Mesodermal cell (in vitro differentiated cells): ENCODE measurements around the gene PHLDB3.

Experiments
- H3K27ac ChIP-seq: 2 replicates; pipeline ENCODE4 v1.7.0; 2013; ENCODE audit warnings: mild to moderate bottlenecking, low read depth, low read length, moderate library complexity; ENCODE audit not compliant: severe bottlenecking
- H3K36me3 ChIP-seq: 2 replicates; pipeline ENCODE4 v1.7.1; 2013; ENCODE audit warnings: mild to moderate bottlenecking, low read length, moderate library complexity; ENCODE audit not compliant: control insufficient read depth, insufficient read depth
- H3K4me1 ChIP-seq: one replicate; pipeline ENCODE4 v1.7.1; 2013; ENCODE audit warnings: mild to moderate bottlenecking, low read length; ENCODE audit not compliant: insufficient read depth, control insufficient read depth, poor library complexity, severe bottlenecking
- H3K4me3 ChIP-seq: 2 replicates; pipeline ENCODE4 v1.7.0; 2013; ENCODE audit warnings: low read length, control low read depth, mild to moderate bottlenecking; ENCODE audit not compliant: insufficient read depth, poor library complexity, severe bottlenecking; ENCODE audit errors: extremely low read depth
- H3K9me3 ChIP-seq: 2 replicates; pipeline ENCODE4 v1.7.1; 2013; ENCODE audit warnings: mild to moderate bottlenecking, low read length, moderate library complexity; ENCODE audit not compliant: control insufficient read depth
- WGBS, 2 experiments: methylation state at CpG; one replicate each; pipeline ENCODE4 v1.1.5; 2013; ENCODE audit warnings: missing lambda C conversion rate in 2 of 2; ENCODE audit not compliant: insufficient coverage in 2 of 2; 5-methylcytosine and 5-hydroxymethylcytosine counted together

PHLDB3 gene

GRCh38 chr19:43510713-43511112 is 6.2 kb upstream of the PHLDB3 start:
- Histone ChIP-seq H3K36me3 (peaks cover 46% of the 10 kb centered on the region), H3K4me1 (no peaks in the 10 kb centered on the region), H3K27ac (no peak overlapping the region), H3K9me3 (no peaks in the 10 kb centered on the region), H3K4me3 (no peak overlapping the region)
- WGBS, 2 experiments = 98 to 100% methylated on average over 5 to 7 of the region's 9 CpGs

GRCh38 chr19:43507880-43508279 is 3.3 kb upstream of the PHLDB3 start:
- Histone ChIP-seq H3K27ac (no peak overlapping the region), H3K4me1 (peaks cover 7% of the 10 kb centered on the region), H3K36me3 (peaks cover 34% of the 10 kb centered on the region), H3K9me3 (no peaks in the 10 kb centered on the region), H3K4me3 (no peak overlapping the region)
- 94% methylated on average over 2 of the region's 2 CpGs; no CpG with 5 or more reads in 1 of the 2 experiments for WGBS, 2 experiments

GRCh38 chr19:43506629-43507028 is 2.1 kb upstream of the PHLDB3 start:
- Histone ChIP-seq H3K9me3 (no peaks in the 10 kb centered on the region), H3K4me3 (no peak overlapping the region), H3K4me1 (peaks cover 7% of the 10 kb centered on the region), H3K27ac (no peak overlapping the region), H3K36me3 (peaks cover 35% of the 10 kb centered on the region)
- 85 to 100% methylated on average over 1 to 4 of the region's 5 CpGs for WGBS, 2 experiments

GRCh38 chr19:43505941-43506340 is 1.4 kb upstream of the PHLDB3 start:
- Histone ChIP-seq H3K36me3 (peaks cover 37% of the 10 kb centered on the region), H3K9me3 (no peaks in the 10 kb centered on the region), H3K4me3 (no peak overlapping the region), H3K27ac (no peak overlapping the region), H3K4me1 (peaks cover 7% of the 10 kb centered on the region)
- WGBS, 2 experiments = 93 to 100% methylated on average over 4 of the region's 5 CpGs

GRCh38 chr19:43505186-43505456 is 575 bp upstream of the PHLDB3 start:
- peaks cover 7% of the 10 kb centered on the region for H3K4me1 ChIP-seq
- no peak overlapping the region for H3K4me3 ChIP-seq
- H3K27ac ChIP-seq = no peak overlapping the region
- 80 to 100% methylated on average over 1 of the region's 3 CpGs for WGBS, 2 experiments
- H3K9me3 ChIP-seq = no peaks in the 10 kb centered on the region
- peaks cover 30% of the 10 kb centered on the region for H3K36me3 ChIP-seq

- WGBS, 2 experiments = 6% methylated on average over 40 to 48 of the region's 64 CpGs
- Histone ChIP-seq H3K9me3 (no peaks in the 10 kb centered on the region), H3K27ac (peak overlapping the region; percentile 81), H3K4me3 (peak overlapping the region; percentile 83), H3K36me3 (peaks cover 22% of the 10 kb centered on the region), H3K4me1 (peaks cover 7% of the 10 kb centered on the region)
Observed at GRCh38 chr19:43503501-43504425, 783 bp downstream of the PHLDB3 start.

GRCh38 chr19:43502419-43502976 is 2.0 kb downstream of the PHLDB3 start:
- Histone ChIP-seq H3K4me1 (peaks cover 7% of the 10 kb centered on the region), H3K36me3 (peaks cover 24% of the 10 kb centered on the region), H3K9me3 (no peaks in the 10 kb centered on the region), H3K4me3 (no peak overlapping the region), H3K27ac (no peak overlapping the region)
- WGBS, 2 experiments = 92 to 93% methylated on average over 6 to 18 of the region's 23 CpGs

- no peak overlapping the region for H3K27ac ChIP-seq
- peaks cover 7% of the 10 kb centered on the region for H3K4me1 ChIP-seq
- WGBS, 2 experiments = 90 to 96% methylated on average over 21 to 42 of the region's 43 CpGs
- H3K4me3 ChIP-seq = no peak overlapping the region
- H3K9me3 ChIP-seq = no peaks in the 10 kb centered on the region
- peaks cover 30% of the 10 kb centered on the region for H3K36me3 ChIP-seq
Observed at GRCh38 chr19:43501661-43502418, 2.7 kb downstream of the PHLDB3 start.

GRCh38 chr19:43499042-43499441 is 5.5 kb downstream of the PHLDB3 start:
- peaks cover 7% of the 10 kb centered on the region for H3K4me1 ChIP-seq
- WGBS, 2 experiments = 88 to 95% methylated on average over 3 of the region's 3 CpGs
- H3K9me3 ChIP-seq = no peaks in the 10 kb centered on the region
- peaks cover 38% of the 10 kb centered on the region for H3K36me3 ChIP-seq
- H3K27ac ChIP-seq = no peak overlapping the region
- no peak overlapping the region for H3K4me3 ChIP-seq

GRCh38 chr19:43498233-43498842 is 6.2 kb downstream of the PHLDB3 start:
- peaks cover 5% of the 10 kb centered on the region for H3K4me1 ChIP-seq
- no peaks in the 10 kb centered on the region for H3K9me3 ChIP-seq
- no peak overlapping the region for H3K27ac ChIP-seq
- 97% methylated on average over 4 of the region's 5 CpGs for WGBS, 2 experiments
- H3K4me3 ChIP-seq = no peak overlapping the region
- peaks cover 38% of the 10 kb centered on the region for H3K36me3 ChIP-seq
